Measurements from ENCODE around the gene FAM98B. TPM values are rescaled to one million over a fixed set of nuclear protein-coding genes. Genes with fewer than 3 reads are reported as not detected.

Gene FAM98B
- total RNA-seq, 4 donors from 2014 or later: 9.3 to 12.6 (median 10.9) TPM

GRCh38 chr15:38525489-38525888 lies 71.6 kb downstream of the FAM98B start:
- H3K4me1 ChIP-seq: no peaks in the 10 kb centered on the region
- no peak overlapping the region for H3K27ac ChIP-seq
- 88 to 91% methylated on average over 6 of the region's 6 CpGs for WGBS, 2 donors
- intact Hi-C loops (cut with DNase I): no loop called here
- no peaks in the 10 kb centered on the region for H3K27me3 ChIP-seq
- TF ChIP-seq CTCF (IDR thresholded peaks at IDR 0.05): no peak
- TF ChIP-seq POLR2A (IDR thresholded peaks at IDR 0.05): no peak
- no peaks in the 10 kb centered on the region for H3K9me3 ChIP-seq
- no peak overlapping the region for H3K4me3 ChIP-seq (replicated peaks in 1 of 3)
- H3K36me3 ChIP-seq: no peaks in the 10 kb centered on the region
- no peak for DNase-seq

GRCh38 chr15:38526158-38526557 lies 72.2 kb downstream of the FAM98B start:
- no peaks in the 10 kb centered on the region for H3K36me3 ChIP-seq
- H3K27ac ChIP-seq: no peak overlapping the region
- H3K4me3 ChIP-seq (replicated peaks in 1 of 3): no peak overlapping the region
- 91 to 98% methylated on average over 2 of the region's 2 CpGs for WGBS, 2 donors
- H3K4me1 ChIP-seq: no peaks in the 10 kb centered on the region
- H3K9me3 ChIP-seq: no peaks in the 10 kb centered on the region
- intact Hi-C loops (cut with DNase I): no loop called here
- DNase-seq: no peak
- no peaks in the 10 kb centered on the region for H3K27me3 ChIP-seq
- TF ChIP-seq POLR2A (IDR thresholded peaks at IDR 0.05) (no peak), CTCF (IDR thresholded peaks at IDR 0.05) (no peak)

- no peaks in the 10 kb centered on the region for H3K27me3 ChIP-seq
- H3K27ac ChIP-seq: no peak overlapping the region
- H3K4me3 ChIP-seq (replicated peaks in 1 of 3): no peak overlapping the region
- no peak for DNase-seq
- TF ChIP-seq POLR2A (IDR thresholded peaks at IDR 0.05) (no peak), CTCF (IDR thresholded peaks at IDR 0.05) (no peak)
- WGBS, 2 donors: 87 to 95% methylated on average over 1 of the region's 1 CpG
- H3K9me3 ChIP-seq: no peaks in the 10 kb centered on the region
- H3K4me1 ChIP-seq: no peaks in the 10 kb centered on the region
- no peaks in the 10 kb centered on the region for H3K36me3 ChIP-seq
- intact Hi-C loops (cut with DNase I): no loop called here
Observed at GRCh38 chr15:38528294-38528693, 74.4 kb downstream of the FAM98B start.

- no peak for TF ChIP-seq POLR2A (IDR thresholded peaks at IDR 0.05)
- no peak for TF ChIP-seq CTCF (IDR thresholded peaks at IDR 0.05)
- Histone ChIP-seq H3K4me3 (replicated peaks in 1 of 3) (no peak overlapping the region), H3K9me3 (no peaks in the 10 kb centered on the region), H3K27me3 (no peaks in the 10 kb centered on the region), H3K27ac (no peak overlapping the region), H3K4me1 (peaks cover 0 to 2% of the 10 kb centered on the region in 2 donors), H3K36me3 (no peaks in the 10 kb centered on the region)
- DNase-seq: no peak
- WGBS, 2 donors: 85 to 92% methylated on average over 1 of the region's 1 CpG
- intact Hi-C loops (cut with DNase I): no loop called here
Observed at GRCh38 chr15:38530113-38530512, 76.2 kb downstream of the FAM98B start.

GRCh38 chr15:38531509-38531908 lies 77.6 kb downstream of the FAM98B start:
- peaks cover 11 to 15% of the 10 kb centered on the region in 2 donors for H3K4me1 ChIP-seq

More at GRCh38 chr15:38531509-38531908, 77.6 kb downstream of the FAM98B start:
- H3K27ac ChIP-seq: no peak overlapping the region
- no peaks in the 10 kb centered on the region for H3K9me3 ChIP-seq
- no peak for TF ChIP-seq POLR2A (IDR thresholded peaks at IDR 0.05)
- TF ChIP-seq CTCF (IDR thresholded peaks at IDR 0.05): no peak
- no peaks in the 10 kb centered on the region for H3K27me3 ChIP-seq
- no peak for DNase-seq
- intact Hi-C loops (cut with DNase I): no loop called here
- H3K4me3 ChIP-seq (replicated peaks in 1 of 3): no peak overlapping the region
- H3K36me3 ChIP-seq: no peaks in the 10 kb centered on the region
- 81 to 85% methylated on average over 4 of the region's 4 CpGs for WGBS, 2 donors
